HG02938 (cell line): Measurements from ENCODE around the gene SRI.

Source experiments
- ATAC-seq: cut with Tn5 transposase; IDR thresholded peaks from one replicate; pipeline ENCODE4 v1.9.1; 2021; ENCODE audit warnings: mild to moderate bottlenecking, moderate library complexity; ENCODE audit not compliant: unreplicated experiment

SRI gene

DNA sequence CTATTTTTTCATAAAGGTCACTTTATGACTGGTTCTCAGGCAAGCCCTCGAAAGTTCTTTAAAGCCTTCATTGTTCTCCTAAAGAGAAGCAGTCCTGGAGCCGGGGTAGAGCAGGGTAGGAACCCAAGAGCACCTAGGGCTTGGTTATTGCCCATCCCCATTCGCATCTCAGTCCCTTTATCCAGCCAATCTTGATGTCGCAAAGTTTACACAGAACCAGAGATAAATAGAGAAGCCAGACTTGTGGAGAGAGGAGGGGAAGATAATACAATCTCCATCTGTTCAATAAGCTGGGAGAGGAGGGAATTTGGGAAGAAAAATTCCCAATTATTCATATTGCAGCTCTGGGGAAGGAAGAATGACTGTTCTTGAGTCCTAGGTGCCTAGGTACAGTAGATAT lies 6.4 kb upstream of the SRI start:
- ATAC-seq, result no peak

DNA sequence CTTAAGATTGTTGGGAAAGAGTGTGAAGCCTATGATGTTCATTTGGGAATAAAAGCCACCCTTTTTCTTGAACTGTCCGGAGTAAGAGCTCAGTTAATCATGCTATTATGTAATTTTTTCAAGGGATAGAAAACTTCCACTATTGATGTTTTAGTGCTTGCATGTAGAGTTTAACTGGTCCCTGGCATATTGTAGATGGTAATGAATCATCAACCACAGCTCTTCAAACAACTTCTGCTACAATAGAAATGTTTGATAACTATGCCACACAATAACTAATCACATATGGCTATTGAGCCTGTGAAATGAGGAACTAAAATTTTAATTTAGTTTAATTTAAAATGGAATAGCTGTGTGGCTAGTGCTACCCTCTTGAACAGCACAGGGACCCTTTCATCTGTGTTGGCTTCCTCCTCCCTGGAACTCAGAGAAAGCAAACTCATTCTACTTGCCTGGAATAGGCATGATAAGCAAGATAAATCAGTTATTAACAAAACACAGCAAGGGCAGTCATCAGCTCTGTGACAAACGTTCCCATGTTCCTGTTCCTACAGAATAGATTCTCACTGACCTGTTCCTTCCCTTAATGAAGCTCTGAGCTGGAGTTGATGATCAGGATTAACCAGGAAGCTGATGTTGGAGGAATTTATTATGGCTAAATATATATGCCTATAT lies 4.9 kb upstream of the SRI start:
- ATAC-seq, result no peak

GRCh38 chr7:88223265-88223664 lies 3.4 kb upstream of the SRI start:
- no peak for ATAC-seq

DNA sequence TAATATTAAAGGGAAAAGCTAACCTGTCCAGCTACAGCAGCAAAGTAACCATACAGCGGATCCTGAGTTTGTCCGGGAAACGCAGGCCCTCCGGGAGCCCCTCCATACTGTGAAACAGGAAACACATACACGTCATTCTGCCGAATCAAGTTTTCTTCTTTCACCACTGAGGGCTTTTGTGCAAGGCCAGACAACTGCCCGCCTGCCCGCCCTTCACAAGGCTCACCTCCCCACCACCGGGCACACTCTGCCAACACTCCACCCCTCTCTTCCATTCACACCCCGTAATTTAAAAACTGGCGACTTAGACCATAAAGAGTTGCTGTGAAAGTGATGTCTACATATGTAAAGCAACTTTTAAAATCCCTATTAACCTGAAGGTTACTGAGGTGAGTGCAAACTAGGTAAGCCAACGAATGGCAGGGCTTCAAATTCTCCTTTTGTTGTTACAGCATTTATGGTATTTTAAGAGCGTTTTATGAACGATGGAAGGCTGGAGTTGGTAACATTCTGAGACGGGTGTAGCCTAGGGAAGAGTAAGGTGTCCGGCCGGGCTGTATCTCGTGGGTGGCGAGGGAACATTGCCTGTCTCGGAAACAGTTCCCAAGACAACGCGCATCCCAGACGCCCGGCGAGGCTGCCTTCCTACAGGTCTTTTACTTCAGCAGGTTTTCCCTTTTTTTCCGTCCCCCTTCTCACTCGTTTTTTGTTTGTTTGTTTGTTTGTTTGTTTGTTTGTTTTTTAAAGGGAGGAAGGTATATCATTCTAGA lies 817 bp downstream of the SRI start:
- peak; percentile 22 for ATAC-seq

DNA sequence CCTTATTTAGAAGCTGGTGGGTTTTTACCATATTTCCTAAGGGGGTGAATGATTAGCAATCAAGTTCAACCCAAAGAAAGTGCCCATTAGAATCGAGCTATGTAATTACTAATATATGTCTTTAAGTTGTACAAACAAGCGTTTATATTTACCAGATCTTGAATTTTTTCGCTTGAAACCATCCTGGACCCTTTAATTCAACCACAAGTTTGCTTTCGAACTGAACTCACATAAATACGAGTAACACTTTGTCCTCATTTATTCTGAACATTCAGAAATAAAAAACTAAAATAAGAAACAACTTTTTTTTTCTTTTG lies 1.5 kb downstream of the SRI start:
- no peak for ATAC-seq

DNA sequence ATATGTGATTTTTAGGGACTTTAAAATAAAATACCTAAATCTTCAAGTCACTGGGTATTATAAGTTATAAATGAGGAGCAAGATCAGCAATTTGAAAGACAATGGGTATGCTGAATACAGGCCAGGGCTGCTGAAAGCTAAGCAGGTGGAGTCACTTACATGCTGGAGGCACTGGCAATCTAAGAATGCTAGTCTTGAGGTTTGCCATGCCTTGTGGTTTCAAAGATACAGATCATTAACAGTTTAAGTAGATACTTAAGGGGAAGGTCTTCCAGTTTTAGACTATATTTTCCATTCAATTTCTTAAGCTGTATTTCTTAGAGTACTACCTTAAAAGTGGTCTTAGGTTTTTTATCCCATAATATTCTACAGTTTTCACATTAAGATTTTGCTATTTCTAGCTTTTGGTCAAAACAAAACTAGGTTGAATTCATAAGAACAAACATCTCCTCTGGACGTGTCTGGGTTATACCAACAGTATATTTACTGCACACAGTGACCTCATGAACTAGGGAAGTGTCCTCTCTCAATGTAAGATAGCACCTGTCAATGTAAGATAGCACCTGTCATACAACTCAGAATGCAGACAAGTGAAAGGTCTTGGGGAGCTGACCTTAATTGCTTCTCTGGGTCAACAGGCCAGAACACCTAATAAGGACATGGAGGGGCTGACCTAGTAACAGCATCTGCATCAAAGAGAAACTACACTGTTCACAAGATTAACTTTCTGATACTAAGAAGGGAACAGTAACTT lies 2.0 kb downstream of the SRI start:
- peak; percentile 79 for ATAC-seq

DNA sequence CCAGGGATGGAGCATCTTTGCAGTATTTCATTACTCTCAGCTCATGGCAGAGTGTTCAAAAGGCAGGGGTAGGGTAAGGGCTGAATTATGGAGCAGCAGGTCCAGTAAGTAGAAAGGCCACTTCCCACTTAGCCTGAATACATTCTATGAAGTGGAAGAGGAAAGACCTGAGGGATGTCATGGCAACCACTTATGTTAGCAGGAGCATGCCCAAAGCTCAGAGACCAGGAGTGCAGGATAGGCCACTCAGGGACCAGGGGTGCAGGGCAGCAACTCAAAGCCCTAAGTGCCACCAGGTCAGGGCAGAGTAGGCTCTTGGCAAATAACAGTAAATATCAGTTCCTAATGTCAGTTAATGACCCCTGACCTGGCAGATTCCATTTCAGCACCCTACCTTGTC lies 3.6 kb downstream of the SRI start:
- no peak for ATAC-seq

DNA sequence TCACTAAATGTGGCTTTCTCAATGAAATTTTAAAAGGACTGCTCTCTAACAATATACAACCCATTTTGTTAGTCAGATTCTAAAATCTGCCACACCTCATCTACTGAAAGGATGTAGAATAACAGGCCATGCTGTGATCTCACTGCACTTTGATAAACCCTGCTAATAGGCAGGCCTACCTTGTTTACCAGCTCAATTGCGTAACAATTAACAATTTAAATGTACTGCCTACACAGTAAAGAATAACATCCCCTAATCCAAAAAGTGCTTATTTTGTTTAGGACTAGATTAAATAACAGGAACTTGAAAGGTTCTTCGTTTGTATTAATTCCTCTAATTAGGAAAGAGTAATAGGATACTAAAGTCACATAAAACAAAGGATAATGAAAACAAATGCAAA lies 4.5 kb downstream of the SRI start:
- ATAC-seq, result no peak

DNA sequence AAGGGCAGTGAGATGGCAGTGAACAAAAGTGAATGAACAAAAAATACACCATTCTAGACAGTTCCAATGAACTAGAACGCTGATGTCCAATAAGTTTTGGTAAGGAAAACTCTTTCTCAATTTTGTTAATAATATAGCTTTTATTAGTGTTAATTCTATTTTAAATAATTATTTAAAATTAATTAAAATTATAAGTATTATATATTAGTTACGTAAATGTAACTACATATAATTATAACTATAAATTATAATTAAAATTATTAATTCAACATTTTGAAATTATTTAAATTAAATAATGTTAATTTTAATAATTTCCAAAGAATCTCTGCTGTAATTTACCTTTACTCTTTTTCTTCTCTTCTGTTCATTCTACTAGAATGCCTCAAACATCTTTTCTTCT lies 5.4 kb downstream of the SRI start:
- ATAC-seq, result no peak

GRCh38 chr7:88212918-88213317 lies 6.9 kb downstream of the SRI start:
- ATAC-seq, result no peak

- ATAC-seq, result no peak
These were observed 11.3 kb downstream of the SRI start for GRCh38 chr7:88208521-88208920.

GRCh38 chr7:88206254-88206653 lies 13.6 kb downstream of the SRI start:
- no peak for ATAC-seq

DNA sequence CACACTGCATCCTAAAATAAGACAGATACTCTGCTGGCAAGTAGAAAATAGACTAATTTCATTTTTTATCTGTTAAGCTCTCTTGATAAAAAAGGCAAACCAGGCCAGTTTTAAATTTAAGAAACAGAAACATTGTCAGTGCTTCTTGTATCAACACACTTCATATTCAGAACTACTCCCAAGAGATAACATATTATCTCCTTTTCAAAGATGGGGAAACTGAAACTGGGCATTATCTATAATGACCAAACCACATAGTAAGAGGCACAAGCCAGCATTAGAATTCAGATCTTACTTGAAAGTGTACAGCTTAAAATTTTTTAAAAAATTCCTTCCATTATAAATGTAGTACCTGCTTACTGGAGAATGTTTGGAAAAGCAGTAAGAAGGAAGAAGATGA lies 14.7 kb downstream of the SRI start:
- ATAC-seq, result no peak

DNA sequence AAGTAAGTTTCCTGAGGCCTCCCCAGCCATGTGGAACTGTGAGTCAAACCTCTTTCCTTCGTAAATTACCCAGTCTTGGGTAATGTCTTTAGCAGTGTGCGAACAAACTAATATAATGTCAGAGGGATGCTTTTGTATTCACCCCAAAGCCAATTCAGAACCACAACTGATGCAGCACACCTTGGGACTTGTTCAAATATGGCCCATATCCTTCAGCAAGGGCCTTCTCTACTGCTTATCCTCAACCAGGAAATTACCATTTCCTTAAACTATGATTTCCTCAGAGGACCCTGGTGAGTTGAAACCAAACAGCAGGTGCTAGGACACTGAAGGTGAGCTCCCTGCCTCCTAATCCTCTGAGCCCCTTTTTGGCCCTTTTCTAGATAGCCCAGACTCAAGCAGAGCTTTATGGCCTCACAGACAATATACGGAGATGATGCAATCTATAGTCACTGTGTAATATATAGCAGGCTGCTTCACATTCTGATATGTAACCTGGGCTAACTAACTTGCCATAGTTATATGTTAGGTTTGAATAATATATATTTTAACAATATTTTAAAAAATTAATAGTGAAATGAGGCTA lies 15.2 kb downstream of the SRI start:
- no peak for ATAC-seq

GRCh38 chr7:88203401-88203800 lies 16.4 kb downstream of the SRI start:
- no peak for ATAC-seq

DNA sequence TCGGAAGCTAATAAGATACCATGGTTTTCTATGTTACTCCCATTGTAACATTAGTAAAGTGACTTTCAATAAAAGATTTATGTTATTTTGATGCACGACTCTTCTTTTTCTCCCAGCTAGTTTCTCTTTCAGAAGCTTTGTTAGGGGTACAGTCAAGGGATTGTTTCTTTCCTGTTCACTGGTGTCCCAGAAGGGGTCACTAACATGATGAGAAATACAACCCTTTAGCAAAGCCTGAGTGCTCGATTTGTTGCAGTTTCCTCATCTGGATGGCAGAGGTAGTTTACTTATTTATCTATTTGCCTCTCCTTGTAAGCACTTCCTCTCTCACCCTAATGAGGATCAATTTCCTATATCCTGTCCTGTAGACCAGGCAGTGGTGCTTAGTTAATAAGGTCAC lies 17.0 kb downstream of the SRI start:
- ATAC-seq, result peak; percentile 53

GRCh38 chr7:88202278-88202677 lies 17.6 kb downstream of the SRI start:
- ATAC-seq, result no peak

GRCh38 chr7:88201305-88201704 lies 18.5 kb downstream of the SRI start:
- ATAC-seq, result no peak

DNA sequence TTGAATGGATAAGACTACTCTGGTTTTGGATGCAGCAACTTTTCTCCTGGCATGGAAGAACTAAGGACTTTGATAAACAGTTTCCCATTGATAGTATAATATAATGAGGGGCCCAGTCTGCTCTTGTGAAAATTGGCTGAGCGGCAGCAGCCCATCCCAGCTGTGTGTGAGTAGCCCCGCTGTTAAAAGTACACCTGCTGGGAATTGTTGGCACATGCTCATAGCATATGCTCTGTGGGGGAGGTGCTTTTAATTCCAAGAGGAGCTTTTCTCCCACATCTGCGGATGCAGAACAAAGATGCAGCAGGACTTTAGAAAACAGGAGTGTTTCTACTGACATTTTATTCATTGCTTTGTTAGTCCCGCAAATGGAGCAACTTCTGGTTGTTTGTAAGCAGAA lies 19.0 kb downstream of the SRI start:
- ATAC-seq, result no peak

DNA sequence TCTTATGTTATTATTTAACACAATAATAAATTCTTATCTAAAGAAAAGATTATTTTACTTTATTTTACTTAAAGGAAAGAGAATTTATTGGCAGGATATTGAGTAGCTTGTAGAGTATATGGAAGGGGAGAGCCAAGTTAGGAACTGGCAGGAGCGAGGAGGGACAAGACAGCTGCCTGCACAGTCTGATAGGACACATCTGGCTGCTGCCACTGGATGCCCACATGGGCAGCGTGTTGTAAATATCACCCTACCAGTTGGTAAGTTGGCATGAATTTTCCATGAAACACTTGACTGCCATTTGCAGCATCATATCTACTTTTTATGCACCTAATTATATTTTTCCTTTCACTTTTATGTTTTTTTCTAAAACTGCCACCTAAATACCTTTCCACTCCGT lies 19.6 kb downstream of the SRI start:
- ATAC-seq, result no peak

- ATAC-seq, result no peak
These were observed 27.9 kb downstream of the SRI start for GRCh38 chr7:88191911-88192310.

- ATAC-seq, result no peak
These were observed 34.2 kb downstream of the SRI start for GRCh38 chr7:88185650-88186049.
